Sigmoid colon (tissue), 7 donors: ENCODE data around the gene TEX50. TPM values are rescaled to one million over a fixed set of nuclear protein-coding genes. Genes with fewer than 3 reads are reported as not detected.
"Not testable (repeated sequence)": the region's sequence is repeated elsewhere in the genome, so short reads cannot be mapped to it uniquely, and the experiment has no call there.

Experiments
- DNase-seq: peaks from one replicate; pipeline ENCODE4 v3.0.0-alpha.2; 2019
- H3K27ac ChIP-seq, 4 donors: fragments of 200-600 bp; sonication (generic); one replicate each; pipeline ENCODE4 v1.5.1; 2016 to 2019; ENCODE audit warnings: mild to moderate bottlenecking in 1 of 4
- H3K27me3 ChIP-seq, 3 donors: fragments of 200-600 bp; sonication (generic); one replicate each; pipeline ENCODE4 v1.5.1; 2019; ENCODE audit warnings: mild to moderate bottlenecking in 1 of 3
- H3K36me3 ChIP-seq, 4 donors: fragments of 200-600 bp; sonication (generic); one replicate each; pipeline ENCODE4 v1.5.1; 2016 to 2019
- H3K4me1 ChIP-seq, 4 donors: fragments of 200-600 bp; sonication (generic); one replicate each; pipeline ENCODE4 v1.5.1; 2017 to 2019
- H3K4me3 ChIP-seq, 4 donors: fragments of 200-600 bp; sonication (generic); one replicate each; pipeline ENCODE4 v1.5.1; 2017 to 2019; ENCODE audit warnings: mild to moderate bottlenecking in 2 of 4, moderate library complexity in 1 of 4
- H3K9me3 ChIP-seq, 4 donors: fragments of 200-600 bp in 3 of 4; sonication (generic) in 3 of 4; one replicate each; pipeline versions ENCODE4 v1.5.1 to v1.6.1; 2013 to 2019
- CTCF ChIP-seq, 4 experiments: fragments of 450-650 bp in 3 of 4; fragments of 200-600 bp in 1 of 4; IDR thresholded peaks; one replicate each; pipeline ENCODE4 v1.5.1; 2016 to 2019; ENCODE audit warnings: antibody characterized with exemption in 4 of 4, mild to moderate bottlenecking in 3 of 4, moderate library complexity in 2 of 4
- EP300 ChIP-seq, 4 donors: sonication (generic); formaldehyde crosslinking; IDR thresholded peaks; one replicate each; pipeline ENCODE4 v1.6.1; 2017; ENCODE audit warnings: antibody characterized with exemption in 4 of 4
- POLR2A ChIP-seq, 2 donors: fragments of 450-650 bp; IDR thresholded peaks; one replicate each; pipeline ENCODE4 v1.6.1; 2016; ENCODE audit warnings: antibody characterized with exemption in 2 of 2, mild to moderate bottlenecking in 2 of 2, moderate library complexity in 2 of 2
- POLR2AphosphoS5 ChIP-seq, 4 donors: sonication (generic); formaldehyde crosslinking; IDR thresholded peaks; one replicate each; pipeline ENCODE4 v1.6.1; 2017; ENCODE audit warnings: antibody characterized with exemption in 4 of 4
- WGBS, 2 donors: extraction: QIAGEN DNeasy Blood & Tissue Kit; methylation state at CpG; one replicate each; pipeline ENCODE4 v1.1.7; 2013; 5-methylcytosine and 5-hydroxymethylcytosine counted together
- intact Hi-C: fragments of 100-400 bp; cut with DNase I; formaldehyde crosslinking; loops from one replicate; pipeline ENCODE4 v1.15.1; 2023
- polyA plus RNA-seq, 3 donors: library from polyadenylated mRNA; stranded (reverse); fragments of 200-250 nt; gene quantifications; one replicate each; pipeline ENCODE4 v1.2.3, GENCODE V29; 2013
- total RNA-seq, 4 donors: library from RNA; depleted of rRNA; stranded (reverse); fragments of >200 nt; gene quantifications; one replicate each; pipeline ENCODE4 v1.1.0, GENCODE V29; 2016
- donor health status: healthy with polysubstance abuse.
- donor health status: Bipolar disorder and iron deficiency.
- donor health status: healthy.

Gene TEX50
- total and polyA plus RNA-seq, 7 donors = not detected

GRCh38 chr1:173603056-173603591 is 32.0 kb upstream of the TEX50 start, which contains the start of gene SLC9C2:
SLC9C2 (minus strand) TSS chr1:173603072; CDS start chr1:173601776, 1,296 bp downstream.
- Histone ChIP-seq H3K4me1 (no peaks in the 10 kb centered on the region), H3K27ac (no peak within 1 kb of the TSS), H3K9me3 (no peaks in the 10 kb centered on the region), H3K27me3 (no peaks in the 10 kb centered on the region), H3K36me3 (no peaks in the 10 kb centered on the region), H3K4me3 (no peak within 1 kb of the TSS)
- DNase-seq = no peak
- no peak for TF ChIP-seq POLR2A (IDR thresholded peaks at IDR 0.05)
- no peak for TF ChIP-seq POLR2AphosphoS5 (IDR thresholded peaks at IDR 0.05)
- TF ChIP-seq EP300 (IDR thresholded peaks at IDR 0.05) = no peak
- TF ChIP-seq CTCF (IDR thresholded peaks at IDR 0.05) = no peak
- intact Hi-C loops = no loop called here
- 48 to 51% methylated on average over 5 of the region's 5 CpGs for WGBS, 2 donors

GRCh38 chr1:173608503-173609216 is 26.5 kb upstream of the TEX50 start:
- WGBS, 2 donors = 85 to 90% methylated on average over 4 of the region's 4 CpGs
- Histone ChIP-seq H3K4me3 (no peak overlapping the region), H3K27me3 (no peaks in the 10 kb centered on the region), H3K36me3 (no peaks in the 10 kb centered on the region), H3K27ac (no peak overlapping the region), H3K9me3 (no peaks in the 10 kb centered on the region), H3K4me1 (no peaks in the 10 kb centered on the region)
- TF ChIP-seq POLR2A (IDR thresholded peaks at IDR 0.05) = no peak
- TF ChIP-seq POLR2AphosphoS5 (IDR thresholded peaks at IDR 0.05) = no peak
- no peak for TF ChIP-seq CTCF (IDR thresholded peaks at IDR 0.05)
- no peak for TF ChIP-seq EP300 (IDR thresholded peaks at IDR 0.05)
- intact Hi-C loops = no loop called here
- DNase-seq = no peak

GRCh38 chr1:173613086-173613485 is 22.1 kb upstream of the TEX50 start:
- WGBS, 2 donors = 96% methylated on average over 32 of the region's 32 CpGs
- H3K27me3 ChIP-seq, H3K4me3 ChIP-seq, H3K27ac ChIP-seq, DNase-seq, H3K36me3 ChIP-seq, H3K9me3 ChIP-seq, intact Hi-C loops, H3K4me1 ChIP-seq: not testable (repeated sequence)

- Histone ChIP-seq H3K9me3 (peaks cover 0 to 11% (median 7%) of the 10 kb centered on the region in 4 donors), H3K4me1 (no peaks in the 10 kb centered on the region), H3K4me3 (no peak overlapping the region), H3K27ac (no peak overlapping the region), H3K36me3 (no peaks in the 10 kb centered on the region), H3K27me3 (no peaks in the 10 kb centered on the region)
- TF ChIP-seq POLR2A (IDR thresholded peaks at IDR 0.05) = no peak
- 74 to 81% methylated on average over 4 of the region's 4 CpGs for WGBS, 2 donors
- intact Hi-C loops = no loop called here
- no peak for DNase-seq
Measured at GRCh38 chr1:173616859-173617258, 18.3 kb upstream of the TEX50 start.

- intact Hi-C loops = no loop called here
- Histone ChIP-seq H3K27ac (no peak overlapping the region), H3K9me3 (peaks cover 0 to 1% (median 0%) of the 10 kb centered on the region in 4 donors), H3K4me1 (no peaks in the 10 kb centered on the region), H3K36me3 (no peaks in the 10 kb centered on the region), H3K27me3 (no peaks in the 10 kb centered on the region), H3K4me3 (no peak overlapping the region)
- no peak for DNase-seq
- TF ChIP-seq POLR2A (IDR thresholded peaks at IDR 0.05) = no peak
Measured at GRCh38 chr1:173627269-173627668, 7.9 kb upstream of the TEX50 start.

GRCh38 chr1:173628888-173629287 is 6.2 kb upstream of the TEX50 start:
- H3K4me1 ChIP-seq = no peaks in the 10 kb centered on the region
- TF ChIP-seq POLR2AphosphoS5 (IDR thresholded peaks at IDR 0.05) = no peak
- TF ChIP-seq EP300 (IDR thresholded peaks at IDR 0.05) = no peak
- TF ChIP-seq POLR2A (IDR thresholded peaks at IDR 0.05) = no peak
- TF ChIP-seq CTCF (IDR thresholded peaks at IDR 0.05) = no peak
- intact Hi-C loops = no loop called here
- no peaks in the 10 kb centered on the region for H3K9me3 ChIP-seq
- no peaks in the 10 kb centered on the region for H3K36me3 ChIP-seq
- no peak overlapping the region for H3K27ac ChIP-seq
- H3K27me3 ChIP-seq = no peaks in the 10 kb centered on the region
- H3K4me3 ChIP-seq = no peak overlapping the region
- DNase-seq = no peak
- 87 to 88% methylated on average over 3 of the region's 3 CpGs for WGBS, 2 donors

GRCh38 chr1:173637236-173638042 is 2.3 kb downstream of the TEX50 start:
- H3K4me3 ChIP-seq, DNase-seq, H3K27ac ChIP-seq, intact Hi-C loops, H3K9me3 ChIP-seq, H3K4me1 ChIP-seq, H3K27me3 ChIP-seq, H3K36me3 ChIP-seq: not testable (repeated sequence)
- WGBS, 2 donors = 89 to 94% methylated on average over 6 of the region's 6 CpGs
